AG04449 (cell line): ENCODE data around the gene MEGF10.

ENCODE experiments used
- CTCF ChIA-PET: fragments of 350-600 bp; formaldehyde crosslinking; extraction: SDS; loops from one replicate; lab custom pipeline; 2021; ENCODE audit warnings: antibody characterized with exemption; lab: Yijun Ruan, JAX
- POLR2A ChIA-PET: fragments of 400-600, 350-600 bp; formaldehyde crosslinking; extraction: SDS; loops from one replicate; lab custom pipeline; 2020; ENCODE audit warnings: antibody characterized with exemption, inconsistent platforms; lab: Yijun Ruan, JAX
- DNase-seq: peaks from one replicate; pipeline ENCODE4 v3.0.0-alpha.2; 2010; ENCODE audit warnings: low read depth, low spot score
- H3K4me3 ChIP-seq: 2 replicates; pipeline ENCODE4 v1.5.1; 2011; ENCODE audit warnings: low read depth, mild to moderate bottlenecking, control low read depth, low read length
- CTCF ChIP-seq: IDR thresholded peaks from one replicate; pipeline ENCODE4 v1.5.1; 2011; ENCODE audit warnings: mild to moderate bottlenecking, moderate library complexity, low read length, control low read depth, inconsistent platforms; ENCODE audit not compliant: insufficient read depth; ENCODE audit errors: missing control alignments

MEGF10 gene

GRCh38 chr5:127392762-127393161 lies 102.2 kb downstream of the MEGF10 start:
- ChIA-PET CTCF (no interaction called here), POLR2A (interaction anchor here (1.1 kb wide), 1 partner anchor 21 kb away, joined by 5 read pairs; no protein-coding TSS in a partner anchor)
- DNase-seq, result no peak

DNA sequence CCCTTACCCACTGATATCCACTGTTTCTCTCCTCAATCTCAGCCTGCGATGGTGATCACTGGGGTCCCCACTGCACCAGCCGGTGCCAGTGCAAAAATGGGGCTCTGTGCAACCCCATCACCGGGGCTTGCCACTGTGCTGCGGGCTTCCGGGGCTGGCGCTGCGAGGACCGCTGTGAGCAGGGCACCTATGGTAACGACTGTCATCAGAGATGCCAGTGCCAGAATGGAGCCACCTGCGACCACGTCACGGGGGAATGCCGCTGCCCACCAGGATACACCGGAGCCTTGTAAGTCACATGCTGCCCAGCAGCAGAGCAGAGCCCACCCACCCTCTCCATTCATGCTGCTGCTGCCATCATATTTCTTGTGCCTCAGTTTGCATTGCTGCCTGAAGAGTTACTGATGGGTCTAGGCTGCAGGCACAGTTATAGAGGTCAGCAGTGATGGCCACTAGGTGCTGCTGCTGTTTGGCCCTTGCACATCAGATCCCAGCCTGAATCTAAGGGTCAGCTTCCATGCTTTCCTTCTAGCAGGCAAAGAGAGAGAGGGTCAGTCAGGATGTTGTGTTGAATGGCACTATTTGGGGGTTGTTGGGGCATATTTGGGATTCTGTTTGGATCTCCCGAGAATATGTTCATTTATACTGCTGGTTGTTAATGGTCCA lies 106.0 kb downstream of the MEGF10 start:
- H3K4me3 ChIP-seq, result no peak overlapping the region
- CTCF ChIA-PET, result no interaction called here
- TF ChIP-seq CTCF, result no peak
- no peak for DNase-seq
- POLR2A ChIA-PET, result no interaction called here

More at GRCh38 chr5:127392762-127393161, 102.2 kb downstream of the MEGF10 start:
- TF ChIP-seq CTCF, result no peak
- no peak overlapping the region for H3K4me3 ChIP-seq

DNA sequence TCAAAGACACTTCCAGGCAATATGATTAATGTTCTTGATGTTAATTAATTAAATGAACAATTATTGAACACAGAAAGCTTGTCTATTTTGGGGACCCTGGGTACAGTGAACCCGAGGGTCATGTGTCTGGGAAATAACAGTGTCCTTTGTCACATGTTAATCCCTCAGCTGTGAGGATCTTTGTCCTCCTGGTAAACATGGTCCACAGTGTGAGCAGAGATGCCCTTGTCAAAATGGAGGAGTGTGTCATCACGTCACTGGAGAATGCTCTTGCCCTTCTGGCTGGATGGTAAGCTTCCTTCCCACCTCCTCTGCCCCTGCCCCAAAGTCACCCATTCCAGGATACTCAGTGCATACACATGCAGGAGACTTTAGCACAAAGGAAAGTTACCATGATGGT lies 107.9 kb downstream of the MEGF10 start:
- no peak overlapping the region for H3K4me3 ChIP-seq
- DNase-seq, result no peak
- POLR2A ChIA-PET, result no interaction called here
- TF ChIP-seq CTCF, result no peak
- CTCF ChIA-PET, result no interaction called here

DNA sequence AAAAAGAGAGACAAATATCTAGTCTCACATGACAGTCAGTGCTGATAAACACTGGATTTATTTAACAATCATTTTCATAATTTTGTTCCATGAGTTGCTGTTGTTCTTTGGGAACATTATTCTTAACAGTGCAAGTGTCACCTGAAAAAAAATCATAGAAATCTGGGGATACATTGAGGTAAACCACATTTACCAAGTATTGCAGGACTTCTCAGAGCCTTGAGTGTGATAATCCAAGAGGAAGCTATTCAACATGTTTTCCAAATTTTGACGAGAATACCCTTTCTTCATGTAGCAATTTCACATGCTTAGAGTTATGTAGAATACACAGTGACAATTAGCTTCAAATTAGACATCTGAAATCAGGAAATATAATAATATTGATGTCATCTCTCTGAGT lies 108.5 kb downstream of the MEGF10 start:
- no peak for TF ChIP-seq CTCF
- no peak overlapping the region for H3K4me3 ChIP-seq
- ChIA-PET CTCF (no interaction called here), POLR2A (no interaction called here)
- DNase-seq, result no peak

GRCh38 chr5:127400539-127400938 lies 109.9 kb downstream of the MEGF10 start:
- ChIA-PET CTCF (interaction anchor here (0.8 to 1.3 kb wide), 2 partner anchors 17 to 563 kb away, joined by 3 to 4 read pairs; no protein-coding TSS in a partner anchor), POLR2A (no interaction called here)
- no peak for TF ChIP-seq CTCF
- H3K4me3 ChIP-seq, result no peak overlapping the region
- no peak for DNase-seq

DNA sequence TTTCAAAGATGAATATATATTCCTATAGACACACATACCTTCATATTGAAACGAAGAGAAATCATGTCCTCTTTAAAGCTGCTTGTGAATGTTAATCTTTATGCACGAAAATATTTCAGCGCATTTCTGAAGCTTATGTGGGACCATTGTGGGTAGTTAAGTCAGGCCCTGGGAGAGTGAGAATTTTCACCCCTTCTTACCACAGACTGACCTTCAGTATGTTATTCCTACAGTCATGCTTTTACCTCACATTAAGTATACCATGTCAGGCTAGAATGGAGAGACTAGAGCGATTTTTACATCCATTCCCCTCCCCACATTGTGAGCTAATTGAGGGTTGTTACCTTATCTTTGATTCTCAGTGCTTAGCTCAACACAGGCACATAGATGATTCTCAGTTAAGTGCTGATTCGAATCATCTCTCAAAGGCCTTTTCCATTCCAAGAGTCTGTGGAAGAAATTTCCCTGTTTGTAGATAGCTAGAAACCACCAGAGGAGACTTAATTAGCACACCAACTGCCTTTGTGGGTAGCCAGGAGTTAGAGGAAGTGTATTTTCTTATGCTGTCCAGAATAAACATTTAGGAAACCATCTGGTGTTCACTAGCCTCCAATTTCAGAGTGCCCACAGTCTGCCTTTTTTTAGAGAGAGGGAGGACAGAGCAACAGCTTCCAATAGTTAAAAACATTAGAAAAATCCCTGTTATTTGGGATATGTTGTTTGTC lies 110.5 kb downstream of the MEGF10 start:
- ChIA-PET CTCF (interaction anchor here (0.8 to 1.3 kb wide), 2 partner anchors 17 to 563 kb away, joined by 3 to 4 read pairs; no protein-coding TSS in a partner anchor), POLR2A (no interaction called here)
- TF ChIP-seq CTCF, result no peak
- H3K4me3 ChIP-seq, result no peak overlapping the region
- no peak for DNase-seq
